ENCODE results near the gene CLK1.

- TF ChIP-seq POLR2A (IDR thresholded peaks at IDR 0.05) (no peak), CTCF (IDR thresholded peaks at IDR 0.05) (no peak)
These were observed 43.8 kb downstream of the CLK1 start for GRCh38 chr2:200820573-200821234.
